A549 (cell line): ENCODE measurements around the gene SHH. TPM values are rescaled to one million over a fixed set of nuclear protein-coding genes. Genes with fewer than 3 reads are reported as not detected.
A peak's percentile ranks its signal among the peaks of the same experiment; 100 is the strongest.
"Not testable (repeated sequence)": the region's sequence is repeated elsewhere in the genome, so short reads cannot be mapped to it uniquely, and the experiment has no call there.

Experiments used
- ATAC-seq, 2 experiments: fragments of 200-7000 bp in 1 of 2; fragments of >200 bp in 1 of 2; cut with Nextera tagmentation in 1 of 2; cut with Tn5 transposase in 1 of 2; 3 replicates each; pipeline versions ENCODE4 v1.8.0 to v1.9.1; 2018 to 2020; ENCODE audit warnings: mild to moderate bottlenecking in 1 of 2, moderate library complexity in 1 of 2
- CTCF ChIA-PET: fragments of 300-600 bp; sonication (Branson Sonifier 250); formaldehyde crosslinking; extraction: SDS; loops from one replicate; lab custom pipeline; 2021; ENCODE audit warnings: antibody characterized with exemption, inconsistent platforms; lab: Yijun Ruan, JAX
- POLR2A ChIA-PET: fragments of 350-600 bp; formaldehyde crosslinking; extraction: SDS; loops from one replicate; lab custom pipeline; 2021; ENCODE audit warnings: antibody characterized with exemption, inconsistent platforms; lab: Yijun Ruan, JAX
- DNase-seq, 2 experiments: peaks; one replicate each; pipeline versions ENCODE4 v3.0.0 to v3.0.0-alpha.2; 2011 to 2016; ENCODE audit warnings: low read depth in 1 of 2, low spot score in 1 of 2
- FAIRE-seq: peaks from 2 replicates; lab custom pipeline; 2011; peaks lifted over from hg19 to GRCh38; lab: Jason Lieb, UNC
- H3K27ac ChIP-seq, 2 experiments: fragments of >200 bp; sonication (Bioruptor Twin); formaldehyde crosslinking; 3 replicates each; pipeline ENCODE4 v1.5.1; 2016 to 2017
- H3K4me1 ChIP-seq: fragments of >200 bp; sonication (Bioruptor Twin); formaldehyde crosslinking; 3 replicates; pipeline ENCODE4 v1.6.1; 2016
- H3K4me2 ChIP-seq: fragments of >200 bp; sonication (Bioruptor Twin); formaldehyde crosslinking; 3 replicates; pipeline ENCODE4 v1.6.1; 2016
- H3K4me3 ChIP-seq: fragments of >200 bp; sonication (Bioruptor Twin); formaldehyde crosslinking; 3 replicates; pipeline ENCODE4 v1.5.1; 2016
- H3K9me3 ChIP-seq: fragments of >200 bp; sonication (Bioruptor Twin); formaldehyde crosslinking; 3 replicates; pipeline ENCODE4 v1.6.1; 2016
- BCL3 ChIP-seq: fragments of >200 bp; sonication (Bioruptor Twin); formaldehyde crosslinking; IDR thresholded peaks from 3 replicates; pipeline ENCODE4 v1.6.1; 2016
- CHD4 ChIP-seq: fragments of 200-600 bp; sonication (generic); IDR thresholded peaks from 2 replicates; pipeline ENCODE4 v1.6.1; 2016; ENCODE audit warnings: antibody characterized with exemption, mild to moderate bottlenecking, borderline replicate concordance
- CTCF ChIP-seq: fragments of >200 bp; sonication (Bioruptor Twin); formaldehyde crosslinking; IDR thresholded peaks from 3 replicates; pipeline ENCODE4 v1.5.1; 2016
- EP300 ChIP-seq, 2 experiments: fragments of >200 bp; sonication (Bioruptor Twin); formaldehyde crosslinking; IDR thresholded peaks; 2 replicates in 1 of 2; 3 replicates in 1 of 2; pipeline ENCODE4 v1.6.1; 2016 to 2017
- FOSB ChIP-seq: fragments of 250-450 bp; sonication (Bioruptor Pico); IDR thresholded peaks from 2 replicates; pipeline ENCODE4 v1.5.0; 2020; ENCODE audit warnings: mild to moderate bottlenecking, moderate library complexity
- FOXS1 ChIP-seq: fragments of 250-450 bp; sonication (Bioruptor Pico); IDR thresholded peaks from 2 replicates; pipeline ENCODE4 v1.5.0; 2020; ENCODE audit warnings: mild to moderate bottlenecking, moderate library complexity
- HES2 ChIP-seq: fragments of >200 bp; sonication (Bioruptor Twin); formaldehyde crosslinking; IDR thresholded peaks from 2 replicates; pipeline ENCODE4 v1.6.1; 2016
- JUN ChIP-seq, 2 experiments: fragments of >200 bp; sonication (Bioruptor Twin); formaldehyde crosslinking; IDR thresholded peaks; 2 replicates in 1 of 2; 3 replicates in 1 of 2; pipeline ENCODE4 v1.6.1; 2016 to 2017
- KDM1A ChIP-seq: fragments of 200-600 bp; sonication (generic); IDR thresholded peaks from 2 replicates; pipeline ENCODE4 v1.6.1; 2016; ENCODE audit warnings: low read depth, mild to moderate bottlenecking
- MAFK ChIP-seq: fragments of 450-650 bp; IDR thresholded peaks from 2 replicates; pipeline ENCODE4 v1.6.1; 2014; ENCODE audit not compliant: partially characterized antibody
- MAX ChIP-seq: IDR thresholded peaks from 2 replicates; pipeline ENCODE4 v1.6.1; 2012
- NFE2L2 ChIP-seq: fragments of 150-350 bp; conservative IDR thresholded peaks from 2 replicates; pipeline ENCODE4 v1.6.1; 2014; ENCODE audit warnings: low read length
- PHF8 ChIP-seq: fragments of 200-600 bp; sonication (generic); IDR thresholded peaks from 2 replicates; pipeline ENCODE4 v1.6.1; 2016; ENCODE audit warnings: low read depth, mild to moderate bottlenecking, antibody characterized with exemption, moderate library complexity, borderline replicate concordance
- RARB ChIP-seq: fragments of 250-450 bp; sonication (Bioruptor Pico); IDR thresholded peaks from 2 replicates; pipeline ENCODE4 v1.8.0; 2021; ENCODE audit warnings: mild to moderate bottlenecking, moderate library complexity
- SMC3 ChIP-seq: fragments of >200 bp; sonication (Bioruptor Twin); formaldehyde crosslinking; IDR thresholded peaks from 3 replicates; pipeline ENCODE4 v1.6.1; 2018; ENCODE audit warnings: inconsistent platforms
- TFCP2L1 ChIP-seq: fragments of 250-450 bp; sonication (Bioruptor Pico); IDR thresholded peaks from 2 replicates; pipeline ENCODE4 v1.5.0; 2021; ENCODE audit warnings: mild to moderate bottlenecking
- TP53 ChIP-seq: fragments of 250-450 bp; sonication (Bioruptor Pico); IDR thresholded peaks from 2 replicates; pipeline ENCODE4 v1.5.0; 2021; ENCODE audit warnings: mild to moderate bottlenecking, moderate library complexity
- ZC3H11A ChIP-seq: fragments of 450-650 bp; IDR thresholded peaks from 2 replicates; pipeline ENCODE4 v1.6.1; 2014; ENCODE audit warnings: antibody characterized with exemption, mild to moderate bottlenecking
- WGBS: methylation state at CpG from one replicate; pipeline ENCODE4 v1.1.6; 2017; ENCODE audit errors: missing lambda C conversion rate; 5-methylcytosine and 5-hydroxymethylcytosine counted together
- polyA plus RNA-seq, 4 experiments: library from polyadenylated mRNA; depleted of rRNA in 3 of 4; stranded (reverse); fragments of >200 nt; fragmentation: RNase III in 1 of 4; extraction: RNeasy Plus Mini Kit Qiagen cat#74134 plus additional on column Dnase treatment in 1 of 4; gene quantifications; 2 replicates in 3 of 4; 3 replicates in 1 of 4; pipeline ENCODE4 v1.2.3, GENCODE V29; 2011 to 2017
- TF ChIP-seq, protein P1 (sequence below): fragments of 450-650 bp; IDR thresholded peaks from 2 replicates; pipeline ENCODE4 v1.6.1; 2014; ENCODE audit warnings: antibody characterized with exemption
- TF ChIP-seq, protein P2 (sequence below): fragments of 150-350 bp; IDR thresholded peaks from 2 replicates; pipeline ENCODE4 v1.6.1; 2014; ENCODE audit warnings: low read depth, mild to moderate bottlenecking, low read length

The SHH gene
- polyA plus RNA-seq, 2 of the 4 experiments (the other 2 are of a cell fraction): 0.84 to 1.2 TPM

DNA sequence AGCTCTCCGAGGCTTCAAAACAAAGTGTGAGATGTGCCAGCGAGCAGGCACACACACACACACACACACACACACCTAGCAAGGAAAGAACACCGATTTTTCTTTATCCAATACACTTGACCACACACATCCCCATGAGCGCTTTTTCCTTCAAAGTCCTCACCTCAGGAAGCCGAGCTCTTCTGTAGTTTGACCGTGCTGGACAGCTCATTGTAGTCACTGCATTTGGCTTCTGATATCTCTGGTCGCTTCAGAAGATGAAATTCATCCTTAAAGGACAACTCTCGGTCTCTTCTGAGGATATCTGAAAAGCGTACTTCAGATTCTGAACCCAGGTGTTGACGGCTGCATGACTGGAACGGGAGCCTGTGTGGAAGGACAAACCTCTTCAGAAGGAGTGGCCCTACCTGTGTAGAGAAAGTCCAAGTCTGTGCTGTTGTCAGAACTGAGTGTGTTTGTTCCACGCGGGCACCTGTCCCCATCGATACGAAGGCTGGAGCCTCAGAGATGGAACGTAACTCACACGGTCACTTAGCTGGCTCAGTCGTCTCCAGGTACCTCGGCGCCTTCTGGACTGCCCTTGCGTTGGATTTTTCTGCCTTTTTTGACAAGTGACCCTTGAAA, 28.1 kb upstream of the SHH start:
- TF ChIP-seq SMC3: no peak
- TF ChIP-seq CTCF: no peak
- Histone ChIP-seq H3K4me2 (no peak overlapping the region), H3K9me3 (no peaks in the 10 kb centered on the region), H3K4me1 (peaks cover 19% of the 10 kb centered on the region), H3K4me3 (no peak overlapping the region), H3K27ac (peak overlapping the region in 1 of 2 experiments; percentile 8; a peak in 1 of 6 replicates)
- no peak for FAIRE-seq
- POLR2A ChIA-PET: no interaction called here
- WGBS: 80% methylated on average over 21 of the region's 21 CpGs
- ATAC-seq: no peak
- DNase-seq: no peak
- CTCF ChIA-PET: interaction anchor here (0.7 to 2.6 kb wide), 4 partner anchors 22 to 633 kb away, joined by 3 to 5 read pairs (median 4); no protein-coding TSS in a partner anchor

- WGBS: 80% methylated on average over 8 of the region's 8 CpGs
- FAIRE-seq (no peak), DNase-seq (no peak), ATAC-seq (no peak)
- H3K4me3 ChIP-seq: no peak overlapping the region
- H3K4me2 ChIP-seq: no peak overlapping the region
- H3K4me1 ChIP-seq: peaks cover 14% of the 10 kb centered on the region
- ChIA-PET CTCF (interaction anchor here (0.7 to 2.6 kb wide), 5 partner anchors 10 to 634 kb away, joined by 3 to 6 read pairs (median 4); no protein-coding TSS in a partner anchor), POLR2A (no interaction called here)
- peak overlapping the region in 1 of 2 experiments; percentile 20; a peak in 1 of 6 replicates for H3K27ac ChIP-seq
- no peaks in the 10 kb centered on the region for H3K9me3 ChIP-seq
- TF ChIP-seq CHD4 (no peak), MAX (no peak), NFE2L2 (no peak), JUN (IDR thresholded peaks at IDR 0.05) (no peak), PHF8 (no peak), TFCP2L1 (no peak), FOXS1 (CRISPR knock-in tag) (no peak), SMC3 (no peak), FOSB (CRISPR knock-in tag) (no peak), HES2 (no peak), TP53 (CRISPR knock-in tag) (no peak), MAFK (no peak), RARB (CRISPR knock-in tag) (no peak), KDM1A (no peak), BCL3 (no peak), EP300 (IDR thresholded peaks at IDR 0.05) (no peak), ZC3H11A (no peak)
- TF ChIP-seq, protein P1, sequence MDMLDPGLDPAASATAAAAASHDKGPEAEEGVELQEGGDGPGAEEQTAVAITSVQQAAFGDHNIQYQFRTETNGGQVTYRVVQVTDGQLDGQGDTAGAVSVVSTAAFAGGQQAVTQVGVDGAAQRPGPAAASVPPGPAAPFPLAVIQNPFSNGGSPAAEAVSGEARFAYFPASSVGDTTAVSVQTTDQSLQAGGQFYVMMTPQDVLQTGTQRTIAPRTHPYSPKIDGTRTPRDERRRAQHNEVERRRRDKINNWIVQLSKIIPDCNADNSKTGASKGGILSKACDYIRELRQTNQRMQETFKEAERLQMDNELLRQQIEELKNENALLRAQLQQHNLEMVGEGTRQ: no peak
- TF ChIP-seq, protein P2, sequence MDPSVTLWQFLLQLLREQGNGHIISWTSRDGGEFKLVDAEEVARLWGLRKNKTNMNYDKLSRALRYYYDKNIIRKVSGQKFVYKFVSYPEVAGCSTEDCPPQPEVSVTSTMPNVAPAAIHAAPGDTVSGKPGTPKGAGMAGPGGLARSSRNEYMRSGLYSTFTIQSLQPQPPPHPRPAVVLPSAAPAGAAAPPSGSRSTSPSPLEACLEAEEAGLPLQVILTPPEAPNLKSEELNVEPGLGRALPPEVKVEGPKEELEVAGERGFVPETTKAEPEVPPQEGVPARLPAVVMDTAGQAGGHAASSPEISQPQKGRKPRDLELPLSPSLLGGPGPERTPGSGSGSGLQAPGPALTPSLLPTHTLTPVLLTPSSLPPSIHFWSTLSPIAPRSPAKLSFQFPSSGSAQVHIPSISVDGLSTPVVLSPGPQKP: no peak
- TF ChIP-seq, all 56 proteins: peak for 0
These were observed 27.2 kb upstream of the SHH start for GRCh38 chr7:155839461-155839860.

- 85% methylated on average over 12 of the region's 12 CpGs for WGBS
- H3K4me2 ChIP-seq, H3K9me3 ChIP-seq, FAIRE-seq, POLR2A ChIA-PET, H3K4me1 ChIP-seq, DNase-seq, ATAC-seq, H3K4me3 ChIP-seq, H3K27ac ChIP-seq: not testable (repeated sequence)
- CTCF ChIA-PET: interaction anchor here (0.7 to 2.6 kb wide), 4 partner anchors 22 to 318 kb away, joined by 3 to 5 read pairs (median 4); no protein-coding TSS in a partner anchor
These were observed 26.0 kb upstream of the SHH start for GRCh38 chr7:155838312-155838711.
